CD4-positive, alpha-beta T cell (primary cell): Measurements from ENCODE around the gene RTL1. TPM values are rescaled to one million over a fixed set of nuclear protein-coding genes. Genes with fewer than 3 reads are reported as not detected.

Experiments
- ATAC-seq: fragments of 200-7000 bp; cut with Tn5 transposase; one replicate; pipeline ENCODE4 v1.10.0; 2022; ENCODE audit warnings: mild to moderate bottlenecking; ENCODE audit not compliant: poor library complexity
- CTCF ChIA-PET: fragments of 350-600 bp; sonication (Branson Sonifier 250); formaldehyde crosslinking; loops from one replicate; lab custom pipeline; 2021; ENCODE audit warnings: antibody characterized with exemption, inconsistent platforms; lab: Charles Lee
- POLR2A ChIA-PET: fragments of 350-600 bp; sonication (Branson Sonifier 250); formaldehyde crosslinking; loops from one replicate; lab custom pipeline; 2021; ENCODE audit warnings: antibody characterized with exemption, inconsistent platforms; lab: Charles Lee
- DNase-seq, 14 experiments: peaks; one replicate each; pipeline ENCODE4 v3.0.0-alpha.2; 2013 to 2020; ENCODE audit warnings: mixed read lengths in 2 of 14
- H3K27ac ChIP-seq, 2 donors: one replicate each; pipeline versions ENCODE4 v1.5.1 to v1.7.0; 2013; ENCODE audit warnings: low read length in 2 of 2, low read depth in 1 of 2, mild to moderate bottlenecking in 1 of 2
- H3K27me3 ChIP-seq, 2 experiments: 1 replicate in 1 of 2; 2 replicates in 1 of 2; pipeline versions ENCODE4 v1.6.1 to v1.7.0; 2013; ENCODE audit warnings: low read length in 2 of 2, control low read depth in 1 of 2, mild to moderate bottlenecking in 1 of 2, moderate library complexity in 1 of 2; ENCODE audit not compliant: insufficient read depth in 2 of 2, control insufficient read depth in 1 of 2
- H3K36me3 ChIP-seq: one replicate; pipeline ENCODE4 v1.6.1; 2013; ENCODE audit warnings: low read length, control low read depth; ENCODE audit not compliant: insufficient read depth
- H3K4me1 ChIP-seq: one replicate; pipeline ENCODE4 v1.6.1; 2013; ENCODE audit warnings: low read length, control low read depth; ENCODE audit not compliant: insufficient read depth
- H3K4me3 ChIP-seq: one replicate; pipeline ENCODE4 v1.5.1; 2013; ENCODE audit warnings: mild to moderate bottlenecking, low read length, moderate library complexity
- H3K9me3 ChIP-seq, 2 experiments: 1 replicate in 1 of 2; 2 replicates in 1 of 2; pipeline versions ENCODE4 v1.6.1 to v1.7.0; 2013; ENCODE audit warnings: low read length in 2 of 2, mild to moderate bottlenecking in 2 of 2, control low read depth in 1 of 2, moderate library complexity in 1 of 2; ENCODE audit not compliant: control insufficient read depth in 1 of 2, insufficient read depth in 1 of 2
- H3K27ac Mint-ChIP-seq: one replicate; pipeline ENCODE4 v1.8.0; 2020; ENCODE audit warnings: mixed read lengths
- H3K27me3 Mint-ChIP-seq: one replicate; pipeline ENCODE4 v1.8.0; 2021; ENCODE audit warnings: mixed read lengths
- H3K36me3 Mint-ChIP-seq: one replicate; pipeline ENCODE4 v1.8.0; 2021; ENCODE audit warnings: low read depth, mixed read lengths
- H3K4me1 Mint-ChIP-seq: one replicate; pipeline ENCODE4 v1.8.0; 2021; ENCODE audit warnings: low read depth, mixed read lengths
- H3K4me3 Mint-ChIP-seq: one replicate; pipeline ENCODE4 v1.8.0; 2020; ENCODE audit warnings: mild to moderate bottlenecking, mixed read lengths
- H3K9me3 Mint-ChIP-seq: one replicate; pipeline ENCODE4 v1.8.0; 2020; ENCODE audit warnings: mixed read lengths
- CTCF ChIP-seq: fragments of 200-600 bp; IDR thresholded peaks from one replicate; pipeline ENCODE4 v1.8.0; 2022; ENCODE audit warnings: antibody characterized with exemption, mild to moderate bottlenecking
- intact Hi-C, 2 experiments: fragments of 100-400 bp; cut with DNase I in 1 of 2; cut with micrococcal nuclease in 1 of 2; formaldehyde crosslinking; loops; one replicate each; pipeline versions ENCODE4 v1.15.1 to v1.9.0; 2023 to 2025; cut with DNase I, micrococcal nuclease
- total RNA-seq, 174 experiments: library from RNA in 2 of 174; stranded (reverse) in 2 of 174; gene quantifications; one replicate each; pipeline ENCODE4 v1.2.3 and lab custom pipeline; 2021 to 2026

The RTL1 gene
- total RNA-seq, 2 experiments from 2014 or later: not detected

DNA sequence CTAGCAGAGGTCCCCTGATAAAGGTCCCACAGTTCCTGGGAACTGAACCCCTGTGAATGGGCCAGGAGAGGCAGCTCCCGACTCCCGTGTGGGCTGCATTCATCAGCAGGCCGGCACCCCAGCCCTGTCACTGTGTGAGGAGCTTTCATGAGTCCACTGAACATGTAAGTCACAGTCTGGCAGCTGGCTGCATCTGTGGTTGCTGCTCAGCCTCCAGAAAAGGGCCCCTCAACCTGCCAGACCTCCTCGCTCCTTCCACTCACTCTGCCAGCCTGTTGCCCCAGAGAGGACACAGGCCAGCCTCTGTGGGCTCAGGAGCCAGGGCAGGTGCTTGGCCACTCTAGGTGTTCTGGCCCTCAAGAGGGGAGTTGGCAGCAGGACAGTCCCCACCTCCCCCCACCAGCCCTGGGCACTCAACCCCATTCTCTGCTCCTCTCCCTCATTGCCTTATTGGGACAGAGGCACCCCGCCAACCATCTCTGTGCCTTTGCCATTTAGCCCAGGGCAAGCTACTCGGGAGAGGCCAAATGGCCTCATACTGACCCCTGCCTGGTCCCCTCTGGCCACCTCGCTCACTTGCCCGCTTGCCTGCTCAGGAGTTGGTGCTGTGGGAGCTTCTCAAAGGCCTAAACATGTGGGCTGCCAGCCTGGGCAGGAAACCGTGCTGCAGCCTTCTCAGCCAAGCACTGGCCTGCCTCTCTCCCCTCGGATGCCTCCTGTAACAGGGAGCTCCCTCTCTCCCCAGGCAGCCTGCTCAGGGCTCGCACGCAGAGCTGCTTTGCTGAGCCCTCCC, 1.9 kb downstream of the RTL1 start:
- H3K27me3 Mint-ChIP-seq: peaks cover 71% of the 10 kb centered on the region
- TF ChIP-seq CTCF: no peak
- DNase-seq: no peak

GRCh38 chr14:100900837-100901390, 2.6 kb downstream of the RTL1 start:
- POLR2A ChIA-PET: no interaction called here
- no peaks in the 10 kb centered on the region for H3K36me3 ChIP-seq
- no peak overlapping the region for H3K4me3 Mint-ChIP-seq
- H3K27ac ChIP-seq: no peak overlapping the region
- H3K9me3 ChIP-seq: peaks cover 0 to 18% of the 10 kb centered on the region in 2 experiments
- no peak overlapping the region for H3K27ac Mint-ChIP-seq
- H3K4me1 ChIP-seq: no peaks in the 10 kb centered on the region
- no peaks in the 10 kb centered on the region for H3K36me3 Mint-ChIP-seq
- H3K9me3 Mint-ChIP-seq: no peaks in the 10 kb centered on the region
- no peak for ATAC-seq
- no peak overlapping the region for H3K4me3 ChIP-seq
- CTCF ChIA-PET: no interaction called here
- H3K27me3 ChIP-seq: peaks cover 26 to 59% of the 10 kb centered on the region in 2 experiments
- no peak for DNase-seq
- intact Hi-C loops: no loop called here
- H3K4me1 Mint-ChIP-seq: no peaks in the 10 kb centered on the region
- peaks cover 75% of the 10 kb centered on the region for H3K27me3 Mint-ChIP-seq
- no peak for TF ChIP-seq CTCF

More for the DNA sequence above, 1.9 kb downstream of the RTL1 start:
- no peak overlapping the region for H3K27ac Mint-ChIP-seq
- Histone ChIP-seq H3K27me3 (peaks cover 27 to 62% of the 10 kb centered on the region in 2 experiments), H3K27ac (no peak overlapping the region), H3K4me3 (no peak overlapping the region), H3K4me1 (no peaks in the 10 kb centered on the region), H3K9me3 (peaks cover 0 to 18% of the 10 kb centered on the region in 2 experiments), H3K36me3 (no peaks in the 10 kb centered on the region)
- H3K4me3 Mint-ChIP-seq: no peak overlapping the region
- no peaks in the 10 kb centered on the region for H3K4me1 Mint-ChIP-seq
- intact Hi-C loops: no loop called here
- ChIA-PET CTCF (no interaction called here), POLR2A (no interaction called here)
- ATAC-seq: no peak
- H3K9me3 Mint-ChIP-seq: no peaks in the 10 kb centered on the region
- H3K36me3 Mint-ChIP-seq: no peaks in the 10 kb centered on the region

GRCh38 chr14:100899884-100900771, 3.4 kb downstream of the RTL1 start:
- no peaks in the 10 kb centered on the region for H3K4me1 Mint-ChIP-seq
- intact Hi-C loops: no loop called here
- H3K4me3 Mint-ChIP-seq: no peak overlapping the region
- no peaks in the 10 kb centered on the region for H3K36me3 Mint-ChIP-seq
- no peaks in the 10 kb centered on the region for H3K4me1 ChIP-seq
- peaks cover 26 to 51% of the 10 kb centered on the region in 2 experiments for H3K27me3 ChIP-seq
- CTCF ChIA-PET: no interaction called here
- no peaks in the 10 kb centered on the region for H3K9me3 Mint-ChIP-seq
- H3K27ac ChIP-seq: no peak overlapping the region
- TF ChIP-seq CTCF: no peak
- POLR2A ChIA-PET: no interaction called here
- no peak overlapping the region for H3K27ac Mint-ChIP-seq
- peaks cover 0 to 18% of the 10 kb centered on the region in 2 experiments for H3K9me3 ChIP-seq
- H3K4me3 ChIP-seq: no peak overlapping the region
- no peak for ATAC-seq
- H3K36me3 ChIP-seq: no peaks in the 10 kb centered on the region
- DNase-seq: no peak
- peaks cover 79% of the 10 kb centered on the region for H3K27me3 Mint-ChIP-seq
